GM12878 (cell line): Measurements from ENCODE around the gene CDC42SE1.

Experiments
- BHLHE40 ChIP-seq, 2 experiments: fragments of 450-650 bp in 1 of 2; IDR thresholded peaks; 2 replicates each; pipeline ENCODE4 v1.6.1; 2011 to 2017; ENCODE audit warnings: low read depth in 2 of 2, borderline replicate concordance in 1 of 2, improper control_type of control experiment in 1 of 2, low read length in 1 of 2, mild to moderate bottlenecking in 1 of 2
- CREM ChIP-seq: IDR thresholded peaks from 2 replicates; pipeline ENCODE4 v1.6.1; 2014; ENCODE audit warnings: antibody characterized with exemption, low read depth
- EZH2 ChIP-seq: IDR thresholded peaks from 2 replicates; pipeline ENCODE4 v1.6.1; 2012; ENCODE audit warnings: low read depth, mild to moderate bottlenecking, control low read depth, inconsistent platforms, low read length, borderline replicate concordance; ENCODE audit not compliant: control insufficient read depth
- NBN ChIP-seq: fragments of 450-650 bp; IDR thresholded peaks from 2 replicates; pipeline ENCODE4 v1.6.1; 2016
- NFYB ChIP-seq: IDR thresholded peaks from 2 replicates; pipeline ENCODE4 v1.6.1; 2011; ENCODE audit warnings: low read depth, mild to moderate bottlenecking, low read length, improper control_type of control experiment, moderate library complexity; ENCODE audit not compliant: insufficient read depth
- POLR2A ChIP-seq: IDR thresholded peaks from 2 replicates; pipeline ENCODE4 v1.6.1; 2011; ENCODE audit warnings: low read depth, mild to moderate bottlenecking, low read length
- ZNF384 ChIP-seq: IDR thresholded peaks from 2 replicates; pipeline ENCODE4 v1.6.1; 2012; ENCODE audit warnings: low read depth, mild to moderate bottlenecking, low read length, improper control_type of control experiment, borderline replicate concordance
- TF ChIP-seq, protein P1 (sequence below), 3 experiments: IDR thresholded peaks in 2 of 3; conservative IDR thresholded peaks in 1 of 3; 2 replicates each; pipeline ENCODE4 v1.5.1; 2011; ENCODE audit warnings: low read depth in 3 of 3, low read length in 3 of 3, mild to moderate bottlenecking in 3 of 3, control low read depth in 2 of 3, moderate library complexity in 2 of 3, inconsistent platforms in 1 of 3, mixed read lengths in 1 of 3; ENCODE audit not compliant: control insufficient read depth in 2 of 3, insufficient read depth in 1 of 3; ENCODE audit errors: extremely low read depth in 1 of 3

DNA sequence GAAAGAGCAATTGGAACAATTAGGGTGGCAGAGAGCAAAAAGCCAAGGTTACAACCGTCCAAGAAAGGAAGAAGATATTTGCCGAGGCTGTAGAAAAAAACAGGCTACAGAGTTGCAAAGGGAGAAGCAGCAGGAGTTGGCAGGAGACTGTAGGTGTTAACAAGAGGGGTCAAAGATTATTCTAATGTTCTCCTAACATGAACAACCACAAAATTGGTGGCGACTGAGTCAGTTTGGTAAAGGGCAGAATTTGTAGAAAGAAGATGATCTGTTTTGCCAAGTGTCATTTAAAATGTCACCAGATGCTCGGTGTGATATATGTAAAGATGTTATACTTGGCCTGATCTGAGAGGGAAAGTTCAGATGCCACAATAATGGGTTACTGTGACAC is 51.6 kb downstream of the CDC42SE1 start:
- no peak for TF ChIP-seq POLR2A
- TF ChIP-seq, protein P1, sequence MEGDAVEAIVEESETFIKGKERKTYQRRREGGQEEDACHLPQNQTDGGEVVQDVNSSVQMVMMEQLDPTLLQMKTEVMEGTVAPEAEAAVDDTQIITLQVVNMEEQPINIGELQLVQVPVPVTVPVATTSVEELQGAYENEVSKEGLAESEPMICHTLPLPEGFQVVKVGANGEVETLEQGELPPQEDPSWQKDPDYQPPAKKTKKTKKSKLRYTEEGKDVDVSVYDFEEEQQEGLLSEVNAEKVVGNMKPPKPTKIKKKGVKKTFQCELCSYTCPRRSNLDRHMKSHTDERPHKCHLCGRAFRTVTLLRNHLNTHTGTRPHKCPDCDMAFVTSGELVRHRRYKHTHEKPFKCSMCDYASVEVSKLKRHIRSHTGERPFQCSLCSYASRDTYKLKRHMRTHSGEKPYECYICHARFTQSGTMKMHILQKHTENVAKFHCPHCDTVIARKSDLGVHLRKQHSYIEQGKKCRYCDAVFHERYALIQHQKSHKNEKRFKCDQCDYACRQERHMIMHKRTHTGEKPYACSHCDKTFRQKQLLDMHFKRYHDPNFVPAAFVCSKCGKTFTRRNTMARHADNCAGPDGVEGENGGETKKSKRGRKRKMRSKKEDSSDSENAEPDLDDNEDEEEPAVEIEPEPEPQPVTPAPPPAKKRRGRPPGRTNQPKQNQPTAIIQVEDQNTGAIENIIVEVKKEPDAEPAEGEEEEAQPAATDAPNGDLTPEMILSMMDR (IDR thresholded peaks at IDR 0.05 in 2 of 3, conservative IDR thresholded peaks at IDR 0.05 in 1 of 3; ENCODE audit: control insufficient read depth in 2 of 3, extremely low read depth in 1 of 3, insufficient read depth in 1 of 3, low read depth in 3 of 3, low read length in 3 of 3), result no peak
- TF ChIP-seq NFYB, result no peak
- TF ChIP-seq NBN, result no peak
- no peak for TF ChIP-seq ZNF384
- TF ChIP-seq CREM, result no peak
- TF ChIP-seq BHLHE40 (IDR thresholded peaks at IDR 0.05; ENCODE audit: borderline replicate concordance in 1 of 2, low read depth in 2 of 2, low read length in 1 of 2), result no peak
- TF ChIP-seq EZH2, result no peak
